ENCODE results near the gene EIF2S3.
A peak's percentile ranks its signal among the peaks of the same experiment; 100 is the strongest.

DNA sequence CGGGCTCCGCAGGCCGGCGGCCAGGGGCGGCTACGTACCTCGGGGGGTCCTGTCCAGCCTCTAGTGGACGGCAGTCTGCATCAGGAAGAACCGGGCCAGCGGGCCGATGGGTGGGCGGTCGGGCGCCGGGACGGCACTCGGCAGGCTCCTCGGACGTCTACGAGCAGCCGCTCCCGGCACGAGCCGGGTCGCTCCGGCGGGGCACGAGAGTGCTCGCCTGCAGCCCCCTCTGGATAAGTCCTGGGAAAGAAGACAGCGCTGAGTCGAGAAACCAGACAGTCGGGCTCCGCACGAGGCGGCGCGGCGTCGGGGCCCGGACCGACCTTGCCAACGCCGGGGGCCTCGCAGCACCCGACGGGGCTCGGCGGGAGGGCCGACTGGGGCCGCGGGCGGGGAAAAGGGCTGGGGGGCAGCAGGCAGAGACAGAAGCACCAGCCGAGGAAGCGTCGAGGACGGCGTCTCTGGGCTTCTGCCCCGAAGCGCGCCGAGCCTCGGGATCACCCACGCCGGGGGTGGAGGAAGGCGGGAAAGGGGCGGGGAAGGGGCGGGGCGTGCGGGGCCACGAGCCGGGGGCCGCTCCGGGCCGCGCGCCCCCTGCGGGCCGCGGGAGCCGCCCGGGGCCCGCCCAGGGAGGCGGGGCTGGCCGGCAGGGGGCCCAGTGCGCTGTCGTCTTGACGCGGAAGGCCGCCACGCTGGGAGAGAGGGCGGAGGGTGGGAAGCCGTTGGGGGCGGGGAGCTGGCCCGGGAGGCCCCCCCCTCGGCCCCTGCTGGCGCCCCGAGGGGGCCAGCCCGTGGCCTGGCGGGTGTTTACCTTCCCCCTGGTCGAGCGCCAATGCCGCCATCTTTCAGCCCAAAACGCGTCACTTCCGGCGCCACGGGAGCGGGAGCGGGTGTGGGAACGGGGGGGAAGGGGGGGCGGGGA lies 29.7 kb upstream of the EIF2S3 start:
- TF ChIP-seq YY1 (IDR thresholded peaks at IDR 0.05; ENCODE audit: insufficient read depth, insufficient read length) (peak; percentile 52), ZNF274 (IDR thresholded peaks at IDR 0.05; ENCODE audit: low read depth, low read length) (no peak)
